Measurements from ENCODE around the gene EFCAB3.
A peak's percentile ranks its signal among the peaks of the same experiment; 100 is the strongest.
"Not testable (repeated sequence)": the region's sequence is repeated elsewhere in the genome, so short reads cannot be mapped to it uniquely, and the experiment has no call there.

EFCAB3 gene

DNA sequence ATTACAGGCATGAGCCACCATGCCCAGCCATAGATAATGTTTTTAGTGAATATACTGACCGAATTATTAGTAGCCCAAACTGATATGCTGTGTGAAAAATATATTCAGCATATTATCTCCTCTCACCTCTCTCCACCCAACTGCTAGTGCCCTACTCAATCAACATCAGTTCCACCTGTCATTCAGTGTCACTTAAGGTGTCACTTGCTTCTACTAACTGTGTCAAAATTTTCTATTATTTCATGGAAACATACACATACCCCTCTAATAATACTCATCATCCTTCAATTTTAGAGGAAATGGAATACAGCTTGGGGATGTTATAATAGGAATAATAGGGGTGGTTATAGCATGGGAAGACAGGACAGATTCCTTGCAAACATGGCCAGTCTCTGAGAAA lies 12.6 kb downstream of the EFCAB3 start:
- no peak overlapping the region for H3K4me3 ChIP-seq (ENCODE audit: low read depth, low read length)
- in situ Hi-C loops (cut with HindIII; ENCODE audit: low sequenced_read_pairs): no loop called here
- TF ChIP-seq, protein P1, sequence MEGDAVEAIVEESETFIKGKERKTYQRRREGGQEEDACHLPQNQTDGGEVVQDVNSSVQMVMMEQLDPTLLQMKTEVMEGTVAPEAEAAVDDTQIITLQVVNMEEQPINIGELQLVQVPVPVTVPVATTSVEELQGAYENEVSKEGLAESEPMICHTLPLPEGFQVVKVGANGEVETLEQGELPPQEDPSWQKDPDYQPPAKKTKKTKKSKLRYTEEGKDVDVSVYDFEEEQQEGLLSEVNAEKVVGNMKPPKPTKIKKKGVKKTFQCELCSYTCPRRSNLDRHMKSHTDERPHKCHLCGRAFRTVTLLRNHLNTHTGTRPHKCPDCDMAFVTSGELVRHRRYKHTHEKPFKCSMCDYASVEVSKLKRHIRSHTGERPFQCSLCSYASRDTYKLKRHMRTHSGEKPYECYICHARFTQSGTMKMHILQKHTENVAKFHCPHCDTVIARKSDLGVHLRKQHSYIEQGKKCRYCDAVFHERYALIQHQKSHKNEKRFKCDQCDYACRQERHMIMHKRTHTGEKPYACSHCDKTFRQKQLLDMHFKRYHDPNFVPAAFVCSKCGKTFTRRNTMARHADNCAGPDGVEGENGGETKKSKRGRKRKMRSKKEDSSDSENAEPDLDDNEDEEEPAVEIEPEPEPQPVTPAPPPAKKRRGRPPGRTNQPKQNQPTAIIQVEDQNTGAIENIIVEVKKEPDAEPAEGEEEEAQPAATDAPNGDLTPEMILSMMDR (IDR thresholded peaks at IDR 0.05; ENCODE audit: low read depth, low read length, missing control alignments): no peak
- no peak for DNase-seq (ENCODE audit: low read depth)

DNA sequence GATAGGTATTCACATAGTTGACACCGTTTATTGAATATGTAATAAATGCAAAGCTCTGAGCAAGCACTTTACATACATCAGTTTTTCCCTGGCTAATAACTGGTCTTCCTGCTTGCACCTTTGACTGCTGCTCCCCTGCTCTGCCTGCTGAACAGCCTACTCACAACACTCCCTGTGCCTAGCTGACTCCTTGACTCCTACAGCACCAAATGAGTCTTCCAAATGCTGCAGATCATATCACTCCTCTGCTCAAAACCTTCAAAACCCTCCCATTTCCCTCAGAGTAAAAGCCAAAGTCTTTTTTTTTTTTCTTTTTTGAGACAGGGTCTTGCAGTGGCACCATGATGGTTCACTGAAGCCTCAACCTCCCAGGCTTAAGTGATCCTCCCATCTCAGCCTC lies 18.5 kb downstream of the EFCAB3 start:
- in situ Hi-C loops (cut with HindIII; ENCODE audit: low sequenced_read_pairs): no loop called here
- TF ChIP-seq, protein P1 (IDR thresholded peaks at IDR 0.05; ENCODE audit: low read depth, low read length, missing control alignments): no peak
- DNase-seq (ENCODE audit: low read depth): no peak
- H3K4me3 ChIP-seq (ENCODE audit: low read depth, low read length): no peak overlapping the region

DNA sequence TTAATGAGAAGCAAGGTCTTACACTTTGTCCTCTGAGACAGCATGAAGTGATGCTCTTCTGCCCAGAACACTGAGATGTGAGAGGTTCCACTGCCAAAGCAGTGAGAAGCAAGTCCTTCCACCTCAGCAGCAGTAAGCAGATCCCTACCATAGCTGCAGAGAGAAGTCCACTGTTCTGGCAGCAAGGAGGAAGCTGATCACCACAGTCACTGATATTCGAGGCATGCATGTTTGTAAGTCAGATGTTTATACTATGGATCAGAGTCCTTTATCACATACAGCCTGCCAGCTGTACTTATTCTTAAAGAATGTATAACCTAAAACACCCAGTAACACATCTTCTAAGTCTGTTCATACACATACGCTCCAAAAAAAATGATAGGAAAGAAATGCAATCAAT lies 25.1 kb downstream of the EFCAB3 start:
- H3K4me3 ChIP-seq (ENCODE audit: low read depth, low read length): no peak overlapping the region
- in situ Hi-C loops (cut with HindIII; ENCODE audit: low sequenced_read_pairs): no loop called here
- no peak for DNase-seq (ENCODE audit: low read depth)
- TF ChIP-seq, protein P1 (IDR thresholded peaks at IDR 0.05; ENCODE audit: low read depth, low read length, missing control alignments): no peak

DNA sequence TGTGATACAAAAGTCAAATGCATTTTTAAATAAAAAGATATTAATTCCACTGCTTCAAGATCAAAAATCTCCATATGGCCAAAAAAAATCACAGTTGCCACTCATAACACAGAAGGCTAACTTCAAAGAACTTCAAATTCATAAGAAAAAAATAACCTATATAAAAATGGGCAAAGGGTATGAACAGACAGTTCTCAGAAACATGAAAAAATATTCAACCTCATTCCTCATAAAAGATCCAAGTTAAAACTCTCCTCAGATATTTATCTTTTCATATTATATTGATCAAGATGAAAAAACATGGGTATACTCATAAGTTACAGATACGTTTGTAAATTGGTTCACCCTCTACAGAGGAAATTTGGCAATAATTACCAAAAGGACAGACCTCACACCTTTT lies 32.7 kb downstream of the EFCAB3 start:
- in situ Hi-C loops (cut with HindIII; ENCODE audit: low sequenced_read_pairs); H3K4me3 ChIP-seq (ENCODE audit: low read depth, low read length); DNase-seq (ENCODE audit: low read depth): not testable (repeated sequence)

DNA sequence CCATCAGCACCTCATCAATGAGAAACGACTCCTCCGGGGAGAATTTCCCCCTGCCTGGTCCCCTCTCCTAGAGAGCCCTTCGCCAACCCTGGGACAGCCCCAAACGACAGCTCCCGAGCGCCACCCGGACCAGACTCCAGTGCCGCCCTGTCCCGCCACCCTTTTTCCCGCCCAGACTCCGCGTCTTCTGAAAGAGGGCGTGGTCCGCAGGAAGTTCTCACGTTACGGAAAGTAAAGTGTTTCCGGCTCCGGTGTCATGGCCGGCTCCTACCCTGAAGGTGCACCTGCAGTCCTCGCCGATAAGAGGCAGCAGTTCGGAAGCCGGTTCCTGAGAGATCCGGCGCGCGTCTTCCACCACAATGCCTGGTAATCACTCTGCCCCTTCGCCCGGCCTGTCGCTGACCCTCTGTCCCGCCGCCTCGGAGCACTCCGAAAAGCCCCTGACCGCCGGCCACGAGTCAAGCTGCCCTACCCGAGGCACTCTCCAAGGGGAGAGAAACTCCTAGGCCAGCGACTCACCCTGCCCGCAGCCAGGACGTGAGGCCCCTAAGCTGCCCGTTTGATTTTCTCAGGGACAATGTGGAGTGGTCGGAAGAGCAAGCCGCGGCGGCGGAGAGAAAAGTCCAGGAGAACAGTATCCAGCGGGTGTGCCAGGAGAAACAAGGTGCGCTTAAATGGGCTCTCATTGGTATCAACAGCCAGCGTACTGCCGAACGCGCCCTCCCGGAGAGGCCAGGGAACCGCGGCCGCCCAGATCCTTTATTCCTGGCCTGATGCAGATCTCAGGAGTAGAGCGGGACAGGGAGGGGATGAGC lies 43.5 kb downstream of the EFCAB3 start, which contains the start of gene METTL2A:
METTL2A (plus strand) TSS at position 251 of the 815 bp plus-strand sequence; CDS start at position 257, 6 bp downstream.
- peak within 1 kb of the TSS; percentile 72 for H3K4me3 ChIP-seq (ENCODE audit: low read depth, low read length)
- TF ChIP-seq, protein P1 (IDR thresholded peaks at IDR 0.05; ENCODE audit: low read depth, low read length, missing control alignments): peak; percentile 31
- in situ Hi-C loops (cut with HindIII; ENCODE audit: low sequenced_read_pairs): not testable (repeated sequence)
- peak; percentile 45 for DNase-seq (ENCODE audit: low read depth)

DNA sequence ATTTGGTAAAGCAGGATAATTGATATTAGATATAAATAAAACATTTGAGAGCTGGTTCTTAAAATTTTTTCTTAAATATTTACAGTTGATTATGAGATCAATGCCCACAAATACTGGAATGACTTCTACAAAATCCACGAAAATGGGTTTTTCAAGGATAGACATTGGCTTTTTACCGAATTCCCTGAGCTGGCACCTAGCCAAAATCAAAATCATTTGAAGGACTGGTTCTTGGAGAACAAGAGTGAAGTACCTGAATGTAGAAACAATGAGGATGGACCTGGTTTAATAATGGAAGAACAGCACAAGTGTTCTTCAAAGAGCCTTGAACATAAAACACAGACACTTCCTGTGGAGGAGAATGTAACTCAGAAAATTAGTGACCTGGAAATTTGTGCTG lies 45.9 kb downstream of the EFCAB3 start:
- DNase-seq (ENCODE audit: low read depth); in situ Hi-C loops (cut with HindIII; ENCODE audit: low sequenced_read_pairs); H3K4me3 ChIP-seq (ENCODE audit: low read depth, low read length): not testable (repeated sequence)

DNA sequence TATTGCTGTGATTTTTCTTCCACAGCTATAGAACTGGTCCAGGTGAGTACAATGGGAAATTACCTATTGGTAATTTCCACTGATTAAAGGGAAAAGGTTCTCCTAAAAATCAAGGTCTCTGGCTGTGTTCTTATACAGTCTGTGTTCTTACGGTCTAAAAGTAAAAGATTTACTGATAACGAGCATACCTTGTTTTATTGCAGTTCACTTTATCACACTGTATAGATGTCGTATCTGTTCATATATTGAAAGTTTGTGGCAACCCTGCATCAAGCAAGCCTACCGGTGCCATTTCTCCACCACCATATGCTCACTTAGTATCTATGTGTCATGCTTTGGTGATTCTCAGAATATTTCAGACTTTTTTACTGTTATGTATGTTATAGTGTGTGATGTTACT lies 54.9 kb downstream of the EFCAB3 start:
- DNase-seq (ENCODE audit: low read depth); H3K4me3 ChIP-seq (ENCODE audit: low read depth, low read length); in situ Hi-C loops (cut with HindIII; ENCODE audit: low sequenced_read_pairs): not testable (repeated sequence)

DNA sequence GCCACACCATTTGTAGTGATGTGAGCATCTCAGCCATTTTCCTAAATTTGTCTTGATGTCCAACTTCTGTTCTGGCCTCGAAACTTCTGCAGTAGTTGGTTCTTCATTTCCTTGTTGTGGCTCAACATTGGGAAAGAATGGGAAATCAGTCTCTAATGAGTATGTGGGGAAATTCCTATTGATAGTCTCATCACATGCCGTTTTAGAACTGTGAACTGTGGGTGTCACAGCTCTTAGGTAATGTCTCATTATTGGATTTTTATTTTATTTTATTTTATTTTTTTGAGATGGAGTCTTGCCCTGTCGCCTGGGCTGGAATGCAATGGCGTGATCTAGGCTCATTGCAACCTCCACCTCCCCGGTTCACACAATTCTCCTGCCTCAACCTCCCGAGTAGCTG lies 60.8 kb downstream of the EFCAB3 start:
- H3K4me3 ChIP-seq (ENCODE audit: low read depth, low read length); in situ Hi-C loops (cut with HindIII; ENCODE audit: low sequenced_read_pairs); DNase-seq (ENCODE audit: low read depth): not testable (repeated sequence)

DNA sequence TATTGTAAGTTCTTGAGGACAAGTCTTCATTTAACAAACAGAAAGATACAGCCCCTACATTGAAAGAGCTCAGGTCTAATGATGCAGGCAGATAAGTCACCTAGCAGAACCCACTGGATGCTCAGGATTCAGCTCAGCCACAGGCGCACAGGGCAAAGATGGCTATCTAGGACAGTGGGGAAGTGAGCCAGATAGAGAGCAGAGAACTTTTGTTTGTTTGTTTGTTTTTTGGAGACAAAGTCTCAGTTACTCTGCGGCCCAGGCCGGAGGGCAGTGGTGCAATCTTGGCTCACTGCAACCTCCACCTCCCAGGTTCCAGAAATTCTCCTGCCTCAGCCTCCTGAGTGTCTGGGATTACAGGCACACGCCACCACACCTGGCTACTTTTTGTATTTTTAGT lies 63.7 kb downstream of the EFCAB3 start:
- no peak overlapping the region for H3K4me3 ChIP-seq (ENCODE audit: low read depth, low read length)
- in situ Hi-C loops (cut with HindIII; ENCODE audit: low sequenced_read_pairs): no loop called here
- DNase-seq (ENCODE audit: low read depth): no peak
- TF ChIP-seq, protein P1 (IDR thresholded peaks at IDR 0.05; ENCODE audit: low read depth, low read length, missing control alignments): no peak

DNA sequence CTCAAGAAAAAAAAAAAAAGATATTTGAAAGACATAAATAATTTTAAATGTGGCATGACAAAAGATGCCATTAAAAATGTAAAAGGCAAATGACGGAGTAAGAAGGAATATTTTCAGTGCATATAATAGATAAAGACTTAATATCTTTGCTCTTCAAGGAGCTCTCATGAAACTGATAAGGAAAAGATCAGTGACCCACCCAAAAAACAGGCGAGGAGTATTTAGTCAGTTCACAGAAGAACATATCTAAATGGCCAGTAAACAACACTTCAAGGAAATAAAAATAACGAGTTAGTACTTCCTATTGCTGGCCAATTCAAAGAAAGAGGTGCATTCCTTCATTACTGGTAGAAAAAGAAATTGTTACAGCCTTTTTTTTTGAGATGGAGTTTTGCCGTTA lies 65.4 kb downstream of the EFCAB3 start:
- in situ Hi-C loops (cut with HindIII; ENCODE audit: low sequenced_read_pairs); DNase-seq (ENCODE audit: low read depth); H3K4me3 ChIP-seq (ENCODE audit: low read depth, low read length): not testable (repeated sequence)

DNA sequence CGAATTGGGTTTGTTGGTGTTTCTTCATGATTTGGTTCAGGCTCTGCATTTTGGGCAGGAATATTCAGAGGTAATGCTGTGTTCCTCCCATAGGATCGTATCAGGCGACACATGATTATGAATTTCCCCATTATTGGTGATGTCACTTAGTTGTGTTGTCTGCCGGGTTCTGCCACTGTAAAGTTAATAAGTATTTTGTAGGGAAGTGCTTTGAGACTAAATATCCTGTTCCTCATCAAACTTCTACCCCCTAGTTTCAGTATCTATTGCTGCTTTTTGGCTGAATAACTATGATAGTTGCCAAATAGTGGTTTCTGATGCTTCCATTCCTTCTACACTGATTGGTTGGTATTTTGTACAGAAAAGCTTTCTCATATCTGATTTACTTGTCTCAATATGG lies 71.8 kb downstream of the EFCAB3 start:
- DNase-seq (ENCODE audit: low read depth); in situ Hi-C loops (cut with HindIII; ENCODE audit: low sequenced_read_pairs); H3K4me3 ChIP-seq (ENCODE audit: low read depth, low read length): not testable (repeated sequence)

DNA sequence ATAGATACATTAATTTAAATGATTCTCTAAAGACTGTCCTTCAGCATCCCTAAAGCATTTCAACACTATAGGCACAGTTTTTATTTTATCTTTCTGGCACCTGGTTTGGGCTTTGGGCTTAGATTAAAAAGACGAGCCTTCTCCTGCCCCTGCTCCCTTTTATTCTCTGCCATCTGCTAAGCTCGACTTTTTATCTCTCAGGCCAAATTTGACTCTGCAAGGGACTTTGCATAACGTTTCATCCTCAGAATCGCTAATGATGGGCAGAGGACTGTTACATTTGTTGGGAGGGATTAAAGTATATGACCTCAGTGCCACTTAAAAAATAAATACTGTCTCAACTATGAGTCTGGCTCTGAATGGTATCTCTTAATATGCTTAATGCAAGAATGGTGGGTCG lies 72.7 kb downstream of the EFCAB3 start:
- in situ Hi-C loops (cut with HindIII; ENCODE audit: low sequenced_read_pairs); DNase-seq (ENCODE audit: low read depth); H3K4me3 ChIP-seq (ENCODE audit: low read depth, low read length): not testable (repeated sequence)
